Lower leg skin (tissue), 4 donors: Measurements from ENCODE around the gene OCA2. TPM values are rescaled to one million over a fixed set of nuclear protein-coding genes. Genes with fewer than 3 reads are reported as not detected.
"Not testable (repeated sequence)": the region's sequence is repeated elsewhere in the genome, so short reads cannot be mapped to it uniquely, and the experiment has no call there.

Experiments
- DNase-seq, 2 donors: peaks; one replicate each; pipeline ENCODE4 v3.0.0-alpha.2; 2019; ENCODE audit warnings: low spot score in 2 of 2
- H3K4me3 ChIP-seq: fragments of 200-600 bp; sonication (generic); 2 replicates; pipeline ENCODE4 v1.5.1; 2017; ENCODE audit warnings: mild to moderate bottlenecking, low read depth; ENCODE audit not compliant: poor library complexity, severe bottlenecking
- POLR2A ChIP-seq, 2 donors: fragments of 450-650 bp; IDR thresholded peaks; one replicate each; pipeline ENCODE4 v1.6.1; 2016 to 2017; ENCODE audit warnings: antibody characterized with exemption in 2 of 2, mild to moderate bottlenecking in 1 of 2, moderate library complexity in 1 of 2
- WGBS, 2 donors: methylation state at CpG; one replicate each; pipeline ENCODE4 v1.1.5; 2018; 5-methylcytosine and 5-hydroxymethylcytosine counted together
- intact Hi-C: fragments of 100-400 bp; cut with DNase I; formaldehyde crosslinking; loops from one replicate; pipeline ENCODE4 v1.15.0; 2023; ENCODE audit warnings: low total_unique reads
- total RNA-seq, 4 donors: library from RNA; depleted of rRNA; stranded (reverse); fragments of >200 nt; gene quantifications; one replicate each; pipeline ENCODE4 v1.1.0, GENCODE V29; 2016
- TF ChIP-seq, protein P1 (sequence below), 3 donors: fragments of 450-650 bp; IDR thresholded peaks; one replicate each; pipeline ENCODE4 v1.5.1; 2016; ENCODE audit warnings: antibody characterized with exemption in 3 of 3, mild to moderate bottlenecking in 3 of 3, moderate library complexity in 2 of 3

Gene OCA2
- total RNA-seq, 4 donors from 2014 or later, result 12.0 to 15.8 (median 13.9) TPM

DNA sequence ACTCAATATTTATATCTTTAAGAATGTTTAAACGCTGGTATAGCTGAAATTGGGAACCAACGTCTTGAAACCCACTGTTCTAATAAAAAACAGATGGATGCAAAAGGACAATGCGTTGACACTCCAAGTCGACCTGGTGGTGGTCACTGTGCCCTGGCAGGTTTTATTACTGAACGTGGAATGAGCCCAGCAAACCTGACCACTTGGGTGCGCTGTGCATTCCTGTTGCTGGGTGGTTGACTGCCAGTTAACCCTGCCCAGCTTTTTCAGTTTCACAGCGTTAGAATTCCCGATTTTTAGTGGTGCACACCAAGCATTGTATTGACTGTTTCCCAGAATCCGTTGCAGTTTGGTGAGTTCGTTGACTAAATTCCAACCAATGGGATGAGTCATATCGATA, 384.4 kb downstream of the OCA2 start:
- WGBS, 2 donors, result 80 to 84% methylated on average over 11 of the region's 11 CpGs
- TF ChIP-seq POLR2A (IDR thresholded peaks at IDR 0.05), result no peak
- TF ChIP-seq, protein P1, sequence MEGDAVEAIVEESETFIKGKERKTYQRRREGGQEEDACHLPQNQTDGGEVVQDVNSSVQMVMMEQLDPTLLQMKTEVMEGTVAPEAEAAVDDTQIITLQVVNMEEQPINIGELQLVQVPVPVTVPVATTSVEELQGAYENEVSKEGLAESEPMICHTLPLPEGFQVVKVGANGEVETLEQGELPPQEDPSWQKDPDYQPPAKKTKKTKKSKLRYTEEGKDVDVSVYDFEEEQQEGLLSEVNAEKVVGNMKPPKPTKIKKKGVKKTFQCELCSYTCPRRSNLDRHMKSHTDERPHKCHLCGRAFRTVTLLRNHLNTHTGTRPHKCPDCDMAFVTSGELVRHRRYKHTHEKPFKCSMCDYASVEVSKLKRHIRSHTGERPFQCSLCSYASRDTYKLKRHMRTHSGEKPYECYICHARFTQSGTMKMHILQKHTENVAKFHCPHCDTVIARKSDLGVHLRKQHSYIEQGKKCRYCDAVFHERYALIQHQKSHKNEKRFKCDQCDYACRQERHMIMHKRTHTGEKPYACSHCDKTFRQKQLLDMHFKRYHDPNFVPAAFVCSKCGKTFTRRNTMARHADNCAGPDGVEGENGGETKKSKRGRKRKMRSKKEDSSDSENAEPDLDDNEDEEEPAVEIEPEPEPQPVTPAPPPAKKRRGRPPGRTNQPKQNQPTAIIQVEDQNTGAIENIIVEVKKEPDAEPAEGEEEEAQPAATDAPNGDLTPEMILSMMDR (IDR thresholded peaks at IDR 0.05), result no peak
- DNase-seq, result no peak
- intact Hi-C loops, result loop anchor here (5.0 kb wide), 1 partner anchor 1573 kb away; no protein-coding TSS in a partner anchor
- H3K4me3 ChIP-seq, result no peak overlapping the region

DNA sequence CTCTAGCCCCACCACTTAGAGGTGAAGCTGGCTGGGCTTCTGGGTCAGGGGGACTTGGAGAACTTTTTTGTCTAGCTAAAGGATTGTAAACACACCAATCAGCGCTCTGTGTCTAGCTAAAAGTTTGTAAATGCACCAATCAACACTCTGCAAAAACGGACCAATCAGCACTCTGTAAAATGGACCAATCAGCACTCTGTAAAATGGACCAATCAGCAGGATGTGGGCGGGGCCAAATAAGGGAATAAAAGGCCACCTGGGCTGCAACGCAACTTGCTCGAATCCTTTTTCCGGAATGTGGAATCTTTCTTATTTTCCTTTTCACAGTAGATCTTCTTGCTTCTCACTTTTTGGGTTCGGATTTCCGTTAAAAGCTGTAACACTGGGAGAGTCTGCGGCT, 385.3 kb downstream of the OCA2 start:
- 84 to 85% methylated on average over 9 of the region's 9 CpGs for WGBS, 2 donors
- intact Hi-C loops, result loop anchor here (5.0 kb wide), 1 partner anchor 1573 kb away; no protein-coding TSS in a partner anchor
- H3K4me3 ChIP-seq, result not testable (repeated sequence)
- DNase-seq, result peak in 1 of 2 donors; percentile 21

DNA sequence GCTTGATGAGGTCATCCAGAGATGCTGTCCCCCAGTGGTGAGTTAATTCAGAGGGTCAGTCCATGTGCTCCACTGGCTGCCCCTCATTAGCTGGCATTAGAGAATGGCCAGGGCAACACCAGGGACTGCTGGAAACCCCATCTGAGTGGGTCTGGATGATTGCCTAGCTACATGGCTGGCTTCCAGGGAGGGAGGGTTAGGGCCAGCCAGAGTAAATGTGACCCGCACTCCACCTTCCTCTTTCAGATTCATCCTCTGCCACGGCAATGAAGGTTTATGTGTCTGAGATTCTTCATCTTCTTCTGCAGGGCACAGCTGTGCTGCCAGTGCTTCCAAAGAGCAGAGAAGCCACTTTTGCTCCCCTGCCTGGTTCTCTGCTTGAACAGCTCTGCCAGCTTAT, 391.9 kb downstream of the OCA2 start:
- intact Hi-C loops, result no loop called here
- no peak overlapping the region for H3K4me3 ChIP-seq
- TF ChIP-seq, protein P1 (IDR thresholded peaks at IDR 0.05), result no peak
- no peak for TF ChIP-seq POLR2A (IDR thresholded peaks at IDR 0.05)
- peak in 1 of 2 donors; percentile 39 for DNase-seq
- 68 to 70% methylated on average over 2 of the region's 2 CpGs for WGBS, 2 donors

DNA sequence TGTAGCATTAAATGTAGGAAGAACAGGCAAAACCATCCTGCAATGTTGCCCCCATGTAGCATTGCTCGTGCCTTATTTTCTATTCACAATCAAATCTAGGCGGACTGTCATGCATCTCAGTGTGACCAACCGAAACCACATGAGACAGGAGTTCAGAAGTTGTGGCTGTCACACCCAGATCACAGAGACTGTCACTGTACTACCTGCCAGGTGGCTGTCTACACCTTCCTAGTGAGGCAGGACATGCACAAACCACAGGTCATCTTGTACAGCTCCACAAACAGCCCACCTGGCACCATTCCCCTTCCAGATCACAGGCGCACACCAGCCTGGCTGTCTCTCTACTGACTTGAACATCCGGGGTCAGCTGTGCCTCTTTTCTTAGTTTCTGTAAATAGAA, 392.8 kb downstream of the OCA2 start:
- no peak overlapping the region for H3K4me3 ChIP-seq

GRCh38 chr15:27705056-27705455, 394.1 kb downstream of the OCA2 start:
- WGBS, 2 donors, result 61 to 66% methylated on average over 5 of the region's 5 CpGs
- intact Hi-C loops, result no loop called here
- TF ChIP-seq POLR2A (IDR thresholded peaks at IDR 0.05), result no peak
- TF ChIP-seq, protein P1 (IDR thresholded peaks at IDR 0.05), result no peak
- DNase-seq, result no peak
- no peak overlapping the region for H3K4me3 ChIP-seq

More for the DNA sequence above, 392.8 kb downstream of the OCA2 start:
- peak in 1 of 2 donors; percentile 54 for DNase-seq
- WGBS, 2 donors, result 85 to 88% methylated on average over 5 of the region's 5 CpGs
- no peak for TF ChIP-seq POLR2A (IDR thresholded peaks at IDR 0.05)
- intact Hi-C loops, result no loop called here

Other genes with a start within 250 kb of the OCA2 start
- gene HERC2, start 222.9 kb upstream of the OCA2 start, total RNA-seq, result 10 to 100 TPM; 33.3 to 57.0 (median 48.4) TPM